ENCODE data around the gene AGAP1.

GRCh38 chr2:235692671-235693171, 198.9 kb downstream of the AGAP1 start:
- TF ChIP-seq CTCF (IDR thresholded peaks at IDR 0.05) (no peak), POLR2A (IDR thresholded peaks at IDR 0.05) (no peak)

Data from right lobe of liver (tissue), 4 donors.